GM19463 (cell line): ENCODE measurements around the gene ENAM.
"Not testable (repeated sequence)": the region's sequence is repeated elsewhere in the genome, so short reads cannot be mapped to it uniquely, and the experiment has no call there.

Experiments used
- ATAC-seq: cut with Tn5 transposase; IDR thresholded peaks from one replicate; pipeline ENCODE4 v1.9.1; 2021; ENCODE audit warnings: mild to moderate bottlenecking, moderate library complexity; ENCODE audit not compliant: unreplicated experiment

Gene ENAM

DNA sequence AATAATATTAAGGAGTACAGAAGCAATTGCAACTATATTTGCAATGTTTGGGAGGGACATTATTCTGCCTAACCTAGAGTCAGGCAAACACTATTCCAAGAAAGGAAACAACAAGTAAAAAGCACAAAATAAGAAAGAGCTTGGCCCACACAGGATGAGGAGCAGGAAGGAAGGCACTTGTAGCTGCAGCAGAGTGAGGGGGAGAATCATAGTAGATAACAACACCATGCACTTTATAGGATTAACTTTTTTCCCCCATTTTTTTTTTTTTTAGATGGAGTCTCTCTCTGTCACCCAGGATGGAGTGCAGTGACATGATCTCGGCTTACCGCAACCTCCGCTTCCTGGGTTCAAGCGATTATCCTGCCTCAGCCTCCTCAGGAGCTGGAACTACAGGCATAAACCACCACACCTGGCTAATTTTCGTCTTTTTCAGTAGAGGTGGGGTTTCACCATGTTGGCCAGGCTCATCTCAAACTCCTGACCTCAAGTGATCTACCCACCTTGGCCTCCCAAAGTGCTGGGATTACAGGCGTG, 48.1 kb downstream of the ENAM start:
- no peak for ATAC-seq

DNA sequence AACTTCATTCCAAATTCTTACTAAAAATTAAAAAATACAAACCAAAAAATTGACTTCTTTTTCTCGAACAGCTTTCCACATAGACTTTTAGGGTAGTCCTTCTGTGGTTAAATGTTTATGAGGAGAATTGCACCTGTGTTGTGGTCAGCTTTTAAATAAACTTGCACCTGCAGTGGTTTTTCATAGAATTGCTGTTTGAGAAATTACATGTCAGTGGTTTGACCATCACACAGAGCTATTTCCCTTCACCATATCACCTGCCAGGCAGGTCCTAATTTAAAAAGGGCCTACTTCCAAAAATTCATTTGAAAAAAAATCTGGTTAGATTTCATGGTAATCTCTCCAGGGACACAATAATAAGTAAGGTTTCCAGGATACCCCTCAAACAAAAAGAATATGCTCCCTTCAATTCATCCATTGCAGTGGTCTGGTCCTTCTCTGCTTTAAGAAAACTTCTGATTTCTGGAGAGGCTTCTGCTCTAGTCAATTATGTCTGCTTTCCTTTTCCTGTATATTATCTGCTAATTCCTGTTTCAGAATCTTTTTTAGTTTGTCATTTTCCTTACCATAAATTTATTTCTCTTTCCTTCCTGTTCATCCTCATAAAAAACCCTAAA, 49.9 kb downstream of the ENAM start:
- ATAC-seq, result peak; percentile 79

DNA sequence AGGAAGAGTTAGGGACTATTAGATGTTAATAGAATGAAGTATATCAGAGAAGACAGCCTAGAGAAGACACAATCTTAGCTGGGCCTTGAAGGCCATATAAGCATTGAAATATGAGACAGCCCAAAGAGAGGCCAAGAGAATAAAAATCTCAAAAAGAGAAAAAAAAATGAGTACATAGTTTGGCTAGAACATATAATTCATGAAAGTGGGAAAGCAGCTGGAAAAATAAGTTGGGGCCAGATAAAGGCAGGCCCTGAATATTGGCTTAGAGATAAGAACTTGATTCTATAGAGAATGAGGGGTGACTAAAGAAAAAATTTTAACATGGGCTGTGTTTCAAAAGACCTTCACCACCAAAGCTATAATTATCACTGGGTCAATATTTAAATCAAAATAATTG, 52.4 kb downstream of the ENAM start:
- ATAC-seq, result no peak

DNA sequence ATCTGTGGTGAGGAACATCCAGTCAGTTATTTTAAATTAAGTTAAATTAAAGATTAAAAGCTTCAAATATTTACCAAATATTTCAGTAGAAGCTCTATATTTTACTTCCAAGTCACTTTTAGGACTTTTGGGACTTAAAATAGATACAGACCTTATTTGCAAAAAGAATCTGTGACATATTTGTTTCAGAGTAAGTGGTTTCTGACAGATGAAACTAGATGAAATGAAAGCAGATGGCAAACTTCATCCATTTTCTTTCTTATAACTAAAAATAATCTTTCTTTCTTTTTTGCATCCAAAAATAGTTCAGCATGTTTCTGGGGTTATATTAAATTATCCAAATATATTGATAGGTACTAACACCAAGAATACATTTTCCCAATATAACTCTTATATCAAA, 53.2 kb downstream of the ENAM start:
- no peak for ATAC-seq

DNA sequence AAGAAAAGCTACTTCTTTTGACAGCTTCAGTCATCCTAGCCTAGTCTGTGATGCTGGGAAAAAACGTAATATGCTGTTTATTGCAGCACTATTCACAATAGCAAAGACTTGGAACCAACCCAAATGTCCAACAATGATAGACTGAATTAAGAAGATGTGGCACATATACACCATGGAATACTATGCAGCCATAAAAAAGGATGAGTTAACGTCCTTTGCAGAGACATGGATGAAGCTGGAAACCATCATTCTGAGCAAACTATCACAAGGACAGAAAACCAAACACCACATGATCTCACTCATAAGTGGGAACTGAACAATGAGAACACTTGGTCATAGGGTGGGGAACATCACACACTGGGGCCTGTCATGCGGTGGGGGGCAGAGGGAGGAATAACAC, 53.6 kb downstream of the ENAM start:
- ATAC-seq, result not testable (repeated sequence)

DNA sequence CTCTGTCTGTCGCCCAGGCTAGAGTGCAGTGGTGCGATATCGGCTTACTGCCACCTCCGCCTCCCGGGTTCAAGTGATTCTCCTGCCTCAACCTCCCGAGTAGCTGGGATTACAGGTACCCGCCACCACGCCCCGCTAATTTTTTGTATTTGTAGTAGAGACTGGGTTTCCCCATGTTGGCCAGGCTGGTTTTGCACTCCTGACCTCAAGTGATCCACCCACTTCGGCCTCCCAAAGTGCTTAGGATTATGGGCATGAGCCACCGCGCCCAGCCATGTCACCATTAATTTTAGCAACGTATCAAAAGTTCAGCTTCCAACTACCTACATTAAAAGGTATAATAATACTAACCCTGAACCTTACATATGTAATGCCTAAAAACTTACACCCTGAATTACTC, 58.8 kb downstream of the ENAM start:
- ATAC-seq, result no peak

DNA sequence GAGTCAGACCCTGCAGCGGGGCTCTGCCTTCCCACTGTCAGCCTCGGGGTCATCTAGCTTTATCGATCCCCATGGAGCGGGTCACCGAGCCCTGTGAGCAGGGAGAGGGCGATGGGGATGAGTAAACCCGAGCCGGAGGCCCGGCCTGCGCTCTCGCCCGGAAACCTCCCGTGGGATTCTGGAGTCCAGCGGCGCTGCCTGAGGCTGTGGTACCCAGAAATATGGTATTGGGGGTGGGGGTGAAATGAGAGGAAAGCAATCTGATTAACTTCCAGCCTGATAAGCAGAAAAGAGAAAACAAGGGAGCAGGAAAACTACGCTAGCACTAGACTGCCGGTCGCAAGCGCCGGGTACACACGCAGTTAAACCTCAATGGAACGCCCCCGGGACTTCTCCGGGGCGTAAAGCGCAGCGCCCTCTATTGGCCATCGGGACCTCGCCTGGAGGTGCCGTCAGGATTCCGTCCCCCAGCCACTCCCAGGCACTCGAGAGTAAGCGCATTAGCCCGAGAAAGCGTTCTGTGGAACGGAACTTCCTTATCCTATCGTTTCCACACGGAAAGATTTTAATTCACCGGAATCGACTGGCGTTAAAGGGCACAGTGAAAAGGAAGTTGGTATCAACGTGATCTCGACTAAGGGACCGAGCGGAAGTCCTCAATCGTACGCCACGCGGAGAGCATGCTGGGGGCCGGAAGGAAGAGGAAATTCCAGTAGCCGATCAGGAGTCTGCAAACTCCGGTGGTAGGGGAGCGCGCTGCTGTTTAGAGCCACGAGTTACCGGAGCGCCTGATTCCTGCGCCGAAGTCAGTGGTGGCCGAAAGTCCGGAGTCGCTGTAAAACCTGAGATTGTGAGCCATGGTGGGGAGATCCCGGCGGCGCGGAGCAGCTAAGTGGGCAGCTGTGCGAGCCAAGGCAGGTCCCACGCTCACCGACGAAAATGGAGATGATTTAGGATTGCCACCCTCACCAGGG, 59.6 kb downstream of the ENAM start, which contains the start of gene UTP3:
Gene UTP3, plus strand, starts transcription at position 712 of the 974 bp plus-strand sequence. Its CDS starts 146 bp downstream, at position 858.
- ATAC-seq, result peak; percentile 90

DNA sequence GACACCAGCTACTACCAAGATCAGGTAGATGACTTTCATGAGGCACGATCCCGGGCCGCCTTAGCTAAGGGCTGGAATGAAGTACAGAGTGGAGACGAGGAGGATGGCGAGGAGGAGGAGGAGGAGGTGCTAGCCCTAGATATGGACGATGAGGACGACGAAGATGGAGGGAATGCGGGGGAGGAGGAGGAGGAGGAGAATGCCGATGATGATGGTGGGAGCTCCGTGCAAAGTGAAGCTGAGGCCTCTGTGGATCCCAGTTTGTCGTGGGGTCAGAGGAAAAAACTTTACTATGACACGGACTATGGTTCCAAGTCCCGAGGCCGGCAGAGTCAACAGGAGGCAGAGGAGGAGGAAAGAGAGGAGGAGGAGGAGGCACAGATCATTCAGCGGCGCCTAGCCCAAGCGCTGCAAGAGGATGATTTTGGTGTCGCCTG, 60.3 kb downstream of the ENAM start:
- no peak for ATAC-seq

DNA sequence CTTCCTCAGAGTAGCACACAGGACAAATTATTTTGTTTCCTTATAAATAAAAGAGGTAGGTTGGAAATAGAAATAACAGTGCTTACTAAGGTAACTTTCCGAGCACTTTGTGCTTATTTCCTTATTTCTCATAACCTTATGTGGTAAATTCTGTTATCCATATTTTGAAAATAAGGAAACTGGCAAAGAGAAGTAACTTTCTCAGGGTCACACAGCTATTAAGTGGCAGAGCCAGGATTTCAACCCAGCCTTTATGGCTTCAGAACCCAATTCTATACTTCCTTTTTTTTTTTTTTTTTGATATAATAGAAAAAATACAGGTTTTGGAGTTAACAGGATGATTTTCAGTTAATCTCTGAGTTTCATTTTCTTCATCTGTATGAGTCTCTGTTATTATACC, 63.1 kb downstream of the ENAM start:
- no peak for ATAC-seq

DNA sequence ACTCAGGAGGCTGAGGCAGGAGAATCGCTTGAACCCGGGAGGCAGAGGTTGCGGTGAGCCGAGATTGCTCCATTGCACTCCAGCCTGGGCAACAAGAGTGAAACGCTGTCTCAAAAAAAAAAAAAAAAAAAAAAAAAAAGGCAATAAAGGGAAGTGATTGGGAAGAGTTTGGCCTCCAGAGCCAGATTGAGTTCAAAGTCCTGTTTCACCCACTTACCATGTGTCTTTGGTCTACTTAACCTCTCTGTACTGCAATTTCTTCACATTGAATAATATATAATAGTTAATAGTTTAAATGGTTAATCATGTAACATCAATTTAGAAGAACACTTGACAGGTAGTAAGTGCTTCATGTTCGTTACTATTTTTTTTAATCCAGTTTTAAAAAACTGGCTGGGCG, 66.1 kb downstream of the ENAM start:
- ATAC-seq, result not testable (repeated sequence)
